Stomach (tissue), 9 donors: ENCODE measurements around the gene ETFRF1. TPM values are rescaled to one million over a fixed set of nuclear protein-coding genes. Genes with fewer than 3 reads are reported as not detected.

ENCODE experiments used
- DNase-seq, 2 donors: peaks; one replicate each; pipeline versions ENCODE4 v3.0.0 to v3.0.0-alpha.2; 2013 to 2019
- H3K27ac ChIP-seq, 5 donors: fragments of 200-600 bp in 4 of 5; sonication (generic) in 4 of 5; one replicate each; pipeline ENCODE4 v1.5.1; 2013 to 2019; ENCODE audit warnings: mild to moderate bottlenecking in 1 of 5, moderate library complexity in 1 of 5
- H3K27me3 ChIP-seq, 3 donors: fragments of 200-600 bp; sonication (generic); one replicate each; pipeline ENCODE4 v1.5.1; 2017 to 2019; ENCODE audit warnings: mixed run types in 1 of 3
- H3K36me3 ChIP-seq, 4 donors: fragments of 200-600 bp; sonication (generic); 1 replicate in 3 of 4; 2 replicates in 1 of 4; pipeline ENCODE4 v1.5.1; 2016 to 2019
- H3K4me1 ChIP-seq, 4 donors: fragments of 200-600 bp; sonication (generic); one replicate each; pipeline ENCODE4 v1.5.1; 2016 to 2019
- H3K4me3 ChIP-seq, 4 donors: fragments of 200-600 bp; sonication (generic) in 3 of 4; one replicate each; pipeline ENCODE4 v1.5.1; 2016 to 2019; ENCODE audit warnings: mild to moderate bottlenecking in 1 of 4
- H3K9me3 ChIP-seq, 4 donors: fragments of 200-600 bp; sonication (generic); one replicate each; pipeline ENCODE4 v1.5.1; 2016 to 2019
- EP300 ChIP-seq: sonication (generic); formaldehyde crosslinking; IDR thresholded peaks from one replicate; pipeline ENCODE4 v1.6.1; 2017; ENCODE audit warnings: antibody characterized with exemption
- POLR2A ChIP-seq, 4 donors: fragments of 450-650 bp; IDR thresholded peaks; one replicate each; pipeline ENCODE4 v1.6.1; 2016; ENCODE audit warnings: antibody characterized with exemption in 4 of 4, control low read depth in 2 of 4, mild to moderate bottlenecking in 1 of 4, moderate library complexity in 1 of 4
- POLR2AphosphoS5 ChIP-seq, 3 donors: sonication (generic); formaldehyde crosslinking; IDR thresholded peaks; one replicate each; pipeline ENCODE4 v1.6.1; 2016; ENCODE audit warnings: antibody characterized with exemption in 3 of 3
- WGBS, 5 donors: extraction: QIAGEN DNeasy Blood & Tissue Kit in 3 of 5; methylation state at CpG; one replicate each; pipeline versions ENCODE4 v1.1.5 to v1.1.7; 2013 to 2018; 5-methylcytosine and 5-hydroxymethylcytosine counted together
- intact Hi-C: fragments of 100-400 bp; cut with DNase I; formaldehyde crosslinking; loops from one replicate; pipeline ENCODE4 v1.15.1; 2023; ENCODE audit warnings: low total_unique reads
- polyA plus RNA-seq, 3 donors: library from polyadenylated mRNA; stranded (reverse); fragments of 200-250 nt; gene quantifications; one replicate each; pipeline ENCODE4 v1.2.3, GENCODE V29; 2013
- total RNA-seq, 5 donors: library from RNA; depleted of rRNA; stranded (reverse); fragments of >200 nt; gene quantifications; one replicate each; pipeline versions ENCODE4 v1.1.0 to v1.2.3, GENCODE V29; 2014 to 2016
- TF ChIP-seq, protein P1 (sequence below), 7 experiments: fragments of 450-650 bp in 4 of 7; fragments of 200-600 bp in 3 of 7; sonication (generic) in 3 of 7; IDR thresholded peaks; one replicate each; pipeline ENCODE4 v1.5.1; 2016 to 2019; ENCODE audit warnings: antibody characterized with exemption in 7 of 7, control low read depth in 2 of 7, mild to moderate bottlenecking in 1 of 7
- donor health status: healthy with polysubstance abuse.
- donor health status: Bipolar disorder and iron deficiency.
- donor health status: healthy.

The ETFRF1 gene
- total and polyA plus RNA-seq, 8 donors: 1.4 to 50.9 (median 20.6) TPM

GRCh38 chr12:25184132-25184531 lies 10.9 kb upstream of the ETFRF1 start:
- Histone ChIP-seq H3K9me3 (no peaks in the 10 kb centered on the region), H3K27me3 (no peaks in the 10 kb centered on the region), H3K4me3 (no peak overlapping the region), H3K4me1 (no peaks in the 10 kb centered on the region), H3K27ac (no peak overlapping the region), H3K36me3 (no peaks in the 10 kb centered on the region)
- 47 to 79% (median 73%) methylated on average over 2 of the region's 2 CpGs for WGBS, 5 donors
- intact Hi-C loops: no loop called here
- DNase-seq: no peak
- TF ChIP-seq POLR2AphosphoS5 (IDR thresholded peaks at IDR 0.05): no peak
- TF ChIP-seq, protein P1, sequence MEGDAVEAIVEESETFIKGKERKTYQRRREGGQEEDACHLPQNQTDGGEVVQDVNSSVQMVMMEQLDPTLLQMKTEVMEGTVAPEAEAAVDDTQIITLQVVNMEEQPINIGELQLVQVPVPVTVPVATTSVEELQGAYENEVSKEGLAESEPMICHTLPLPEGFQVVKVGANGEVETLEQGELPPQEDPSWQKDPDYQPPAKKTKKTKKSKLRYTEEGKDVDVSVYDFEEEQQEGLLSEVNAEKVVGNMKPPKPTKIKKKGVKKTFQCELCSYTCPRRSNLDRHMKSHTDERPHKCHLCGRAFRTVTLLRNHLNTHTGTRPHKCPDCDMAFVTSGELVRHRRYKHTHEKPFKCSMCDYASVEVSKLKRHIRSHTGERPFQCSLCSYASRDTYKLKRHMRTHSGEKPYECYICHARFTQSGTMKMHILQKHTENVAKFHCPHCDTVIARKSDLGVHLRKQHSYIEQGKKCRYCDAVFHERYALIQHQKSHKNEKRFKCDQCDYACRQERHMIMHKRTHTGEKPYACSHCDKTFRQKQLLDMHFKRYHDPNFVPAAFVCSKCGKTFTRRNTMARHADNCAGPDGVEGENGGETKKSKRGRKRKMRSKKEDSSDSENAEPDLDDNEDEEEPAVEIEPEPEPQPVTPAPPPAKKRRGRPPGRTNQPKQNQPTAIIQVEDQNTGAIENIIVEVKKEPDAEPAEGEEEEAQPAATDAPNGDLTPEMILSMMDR (IDR thresholded peaks at IDR 0.05): no peak
- TF ChIP-seq EP300: no peak
- no peak for TF ChIP-seq POLR2A (IDR thresholded peaks at IDR 0.05)

DNA sequence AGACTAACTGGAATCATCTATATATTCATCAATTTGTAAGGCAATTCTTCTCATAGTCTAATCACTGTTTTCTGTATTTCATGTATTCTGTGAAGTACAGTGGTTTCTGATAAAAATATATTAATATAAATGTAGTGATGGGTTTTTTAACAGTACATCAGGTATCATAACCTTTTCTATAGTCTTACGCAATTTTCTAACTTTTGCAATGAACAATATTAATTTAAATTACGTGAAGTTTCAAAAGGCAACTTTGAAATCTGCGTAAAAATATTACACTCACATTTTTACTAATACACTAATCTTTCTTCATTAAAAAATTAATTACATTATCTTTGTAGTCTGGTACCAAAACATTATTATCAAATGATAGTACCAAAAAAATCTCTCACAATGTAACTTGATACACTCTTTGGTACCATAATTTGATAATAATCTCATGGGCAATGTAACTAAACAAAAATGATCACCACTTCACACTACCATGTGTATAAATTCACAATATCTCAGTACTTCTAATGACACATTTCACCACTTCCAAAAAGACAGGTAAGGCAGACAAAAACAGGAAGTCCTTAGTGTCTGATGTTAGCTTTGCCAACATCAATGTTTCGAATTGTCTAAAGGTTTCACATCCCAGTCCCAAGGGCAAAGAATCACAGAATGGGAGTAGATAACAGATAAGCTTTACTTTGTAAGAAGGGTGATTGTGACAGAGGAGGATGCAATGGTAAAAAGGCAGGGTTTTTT lies 8.8 kb upstream of the ETFRF1 start:
- H3K4me1 ChIP-seq: no peaks in the 10 kb centered on the region
- H3K9me3 ChIP-seq: no peaks in the 10 kb centered on the region
- 65 to 93% (median 91%) methylated on average over 4 of the region's 4 CpGs for WGBS, 5 donors
- no peak overlapping the region for H3K27ac ChIP-seq
- H3K36me3 ChIP-seq: no peaks in the 10 kb centered on the region
- H3K27me3 ChIP-seq: no peaks in the 10 kb centered on the region
- H3K4me3 ChIP-seq: no peak overlapping the region
- DNase-seq: no peak
- no peak for TF ChIP-seq EP300
- no peak for TF ChIP-seq POLR2A (IDR thresholded peaks at IDR 0.05)
- no peak for TF ChIP-seq POLR2AphosphoS5 (IDR thresholded peaks at IDR 0.05)
- TF ChIP-seq, protein P1 (IDR thresholded peaks at IDR 0.05): no peak
- intact Hi-C loops: no loop called here

GRCh38 chr12:25186788-25187402 lies 8.1 kb upstream of the ETFRF1 start:
- Histone ChIP-seq H3K27ac (no peak overlapping the region), H3K4me3 (no peak overlapping the region), H3K4me1 (no peaks in the 10 kb centered on the region), H3K36me3 (no peaks in the 10 kb centered on the region), H3K9me3 (no peaks in the 10 kb centered on the region), H3K27me3 (no peaks in the 10 kb centered on the region)
- intact Hi-C loops: no loop called here
- WGBS, 5 donors: 60 to 72% (median 61%) methylated on average over 3 of the region's 3 CpGs
- no peak for TF ChIP-seq POLR2AphosphoS5 (IDR thresholded peaks at IDR 0.05)
- TF ChIP-seq, protein P1 (IDR thresholded peaks at IDR 0.05): no peak
- no peak for TF ChIP-seq POLR2A (IDR thresholded peaks at IDR 0.05)
- TF ChIP-seq EP300: no peak
- no peak for DNase-seq

GRCh38 chr12:25187781-25188180 lies 7.3 kb upstream of the ETFRF1 start:
- TF ChIP-seq EP300: no peak
- TF ChIP-seq POLR2AphosphoS5 (IDR thresholded peaks at IDR 0.05): no peak
- TF ChIP-seq POLR2A (IDR thresholded peaks at IDR 0.05): no peak
- TF ChIP-seq, protein P1 (IDR thresholded peaks at IDR 0.05): no peak
- no peaks in the 10 kb centered on the region for H3K27me3 ChIP-seq
- no peak for DNase-seq
- H3K9me3 ChIP-seq: no peaks in the 10 kb centered on the region
- H3K36me3 ChIP-seq: no peaks in the 10 kb centered on the region
- WGBS, 5 donors: 70 to 91% (median 85%) methylated on average over 2 of the region's 2 CpGs
- no peak overlapping the region for H3K4me3 ChIP-seq
- no peak overlapping the region for H3K27ac ChIP-seq
- H3K4me1 ChIP-seq: no peaks in the 10 kb centered on the region
- intact Hi-C loops: no loop called here
